Measurements from ENCODE around the gene ADISSP.

GRCh38 chr20:3731944-3732326 lies 35.6 kb downstream of the ADISSP start:
- no peak for TF ChIP-seq EZH2 (IDR thresholded peaks at IDR 0.05; ENCODE audit: borderline replicate concordance, low read length)
- TF ChIP-seq, protein P1, sequence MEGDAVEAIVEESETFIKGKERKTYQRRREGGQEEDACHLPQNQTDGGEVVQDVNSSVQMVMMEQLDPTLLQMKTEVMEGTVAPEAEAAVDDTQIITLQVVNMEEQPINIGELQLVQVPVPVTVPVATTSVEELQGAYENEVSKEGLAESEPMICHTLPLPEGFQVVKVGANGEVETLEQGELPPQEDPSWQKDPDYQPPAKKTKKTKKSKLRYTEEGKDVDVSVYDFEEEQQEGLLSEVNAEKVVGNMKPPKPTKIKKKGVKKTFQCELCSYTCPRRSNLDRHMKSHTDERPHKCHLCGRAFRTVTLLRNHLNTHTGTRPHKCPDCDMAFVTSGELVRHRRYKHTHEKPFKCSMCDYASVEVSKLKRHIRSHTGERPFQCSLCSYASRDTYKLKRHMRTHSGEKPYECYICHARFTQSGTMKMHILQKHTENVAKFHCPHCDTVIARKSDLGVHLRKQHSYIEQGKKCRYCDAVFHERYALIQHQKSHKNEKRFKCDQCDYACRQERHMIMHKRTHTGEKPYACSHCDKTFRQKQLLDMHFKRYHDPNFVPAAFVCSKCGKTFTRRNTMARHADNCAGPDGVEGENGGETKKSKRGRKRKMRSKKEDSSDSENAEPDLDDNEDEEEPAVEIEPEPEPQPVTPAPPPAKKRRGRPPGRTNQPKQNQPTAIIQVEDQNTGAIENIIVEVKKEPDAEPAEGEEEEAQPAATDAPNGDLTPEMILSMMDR (conservative IDR thresholded peaks at IDR 0.05 in 1 of 2, IDR thresholded peaks at IDR 0.05 in 1 of 2; ENCODE audit: extremely low read depth in 1 of 2, insufficient read depth in 1 of 2, low read depth in 1 of 2, low read length in 2 of 2), result no peak

Data from mammary epithelial cell (primary cell).